RWPE2 (cell line): ENCODE measurements around the gene SIL1.
A peak's percentile ranks its signal among the peaks of the same experiment; 100 is the strongest.

Source experiments
- ATAC-seq: fragments of 200-7000 bp; cut with Tn5 transposase; 3 replicates; pipeline ENCODE4 v1.9.1; 2021; ENCODE audit warnings: low read depth
- DNase-seq: peaks from one replicate; pipeline ENCODE4 v3.0.0-alpha.2; 2020; ENCODE audit warnings: low spot score
- H3K27ac ChIP-seq: fragments of 450-650 bp; 2 replicates; pipeline ENCODE4 v1.5.1; 2017; ENCODE audit warnings: mild to moderate bottlenecking; ENCODE audit not compliant: poor library complexity, severe bottlenecking
- H3K27me3 ChIP-seq: fragments of 250-450 bp; sonication (Bioruptor Pico); 2 replicates; pipeline ENCODE4 v1.5.1; 2021; ENCODE audit warnings: mild to moderate bottlenecking, moderate library complexity; ENCODE audit not compliant: insufficient read depth, poor library complexity, severe bottlenecking
- H3K36me3 ChIP-seq: fragments of 250-450 bp; sonication (Bioruptor Pico); 2 replicates; pipeline ENCODE4 v1.5.1; 2020; ENCODE audit warnings: low read depth, mild to moderate bottlenecking, moderate library complexity
- H3K4me1 ChIP-seq: fragments of 250-450 bp; sonication (Bioruptor Pico); 2 replicates; pipeline ENCODE4 v1.5.1; 2021; ENCODE audit warnings: mild to moderate bottlenecking, moderate library complexity; ENCODE audit not compliant: insufficient read depth, poor library complexity, severe bottlenecking
- H3K4me3 ChIP-seq: fragments of 250-450 bp; sonication (Bioruptor Pico); 2 replicates; pipeline ENCODE4 v1.5.1; 2021; ENCODE audit warnings: mild to moderate bottlenecking, moderate library complexity; ENCODE audit not compliant: severe bottlenecking
- H3K9me3 ChIP-seq: fragments of 250-450 bp; sonication (Bioruptor Pico); 2 replicates; pipeline ENCODE4 v1.5.1; 2021; ENCODE audit warnings: mild to moderate bottlenecking, moderate library complexity; ENCODE audit not compliant: severe bottlenecking
- TF ChIP-seq, protein P1 (sequence below): fragments of 450-650 bp; IDR thresholded peaks from one replicate; pipeline ENCODE4 v1.5.1; 2017; ENCODE audit warnings: mild to moderate bottlenecking, moderate library complexity; ENCODE audit not compliant: poor library complexity, severe bottlenecking

Gene SIL1

DNA sequence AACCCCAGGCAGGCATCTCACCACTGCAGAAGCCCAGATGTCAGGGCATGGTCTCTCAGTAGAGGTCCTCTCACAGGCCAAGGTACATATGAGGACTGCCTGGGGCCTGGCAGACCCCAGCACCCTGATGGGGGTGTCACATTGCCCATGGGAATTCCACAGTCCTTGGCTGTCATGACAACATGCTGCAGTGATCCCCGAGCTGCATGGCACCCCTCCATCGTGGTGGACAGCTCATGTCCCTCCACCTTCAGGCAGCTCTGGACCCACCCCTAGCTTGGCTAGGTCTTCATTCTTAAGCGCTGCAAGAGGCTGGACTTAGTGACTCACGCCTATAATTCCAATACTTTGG, 249.0 kb downstream of the SIL1 start:
- peak; percentile 51 for DNase-seq
- no peak for ATAC-seq
- TF ChIP-seq, protein P1, sequence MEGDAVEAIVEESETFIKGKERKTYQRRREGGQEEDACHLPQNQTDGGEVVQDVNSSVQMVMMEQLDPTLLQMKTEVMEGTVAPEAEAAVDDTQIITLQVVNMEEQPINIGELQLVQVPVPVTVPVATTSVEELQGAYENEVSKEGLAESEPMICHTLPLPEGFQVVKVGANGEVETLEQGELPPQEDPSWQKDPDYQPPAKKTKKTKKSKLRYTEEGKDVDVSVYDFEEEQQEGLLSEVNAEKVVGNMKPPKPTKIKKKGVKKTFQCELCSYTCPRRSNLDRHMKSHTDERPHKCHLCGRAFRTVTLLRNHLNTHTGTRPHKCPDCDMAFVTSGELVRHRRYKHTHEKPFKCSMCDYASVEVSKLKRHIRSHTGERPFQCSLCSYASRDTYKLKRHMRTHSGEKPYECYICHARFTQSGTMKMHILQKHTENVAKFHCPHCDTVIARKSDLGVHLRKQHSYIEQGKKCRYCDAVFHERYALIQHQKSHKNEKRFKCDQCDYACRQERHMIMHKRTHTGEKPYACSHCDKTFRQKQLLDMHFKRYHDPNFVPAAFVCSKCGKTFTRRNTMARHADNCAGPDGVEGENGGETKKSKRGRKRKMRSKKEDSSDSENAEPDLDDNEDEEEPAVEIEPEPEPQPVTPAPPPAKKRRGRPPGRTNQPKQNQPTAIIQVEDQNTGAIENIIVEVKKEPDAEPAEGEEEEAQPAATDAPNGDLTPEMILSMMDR: no peak
- H3K4me1 ChIP-seq: no peaks in the 10 kb centered on the region
- H3K27me3 ChIP-seq: no peaks in the 10 kb centered on the region
- no peak overlapping the region for H3K27ac ChIP-seq
- no peaks in the 10 kb centered on the region for H3K9me3 ChIP-seq
- 0 out of 2 replicates have a peak, but pooled peaks cover 5% of the 10 kb centered on the region for H3K36me3 ChIP-seq
- H3K4me3 ChIP-seq: no peak overlapping the region

DNA sequence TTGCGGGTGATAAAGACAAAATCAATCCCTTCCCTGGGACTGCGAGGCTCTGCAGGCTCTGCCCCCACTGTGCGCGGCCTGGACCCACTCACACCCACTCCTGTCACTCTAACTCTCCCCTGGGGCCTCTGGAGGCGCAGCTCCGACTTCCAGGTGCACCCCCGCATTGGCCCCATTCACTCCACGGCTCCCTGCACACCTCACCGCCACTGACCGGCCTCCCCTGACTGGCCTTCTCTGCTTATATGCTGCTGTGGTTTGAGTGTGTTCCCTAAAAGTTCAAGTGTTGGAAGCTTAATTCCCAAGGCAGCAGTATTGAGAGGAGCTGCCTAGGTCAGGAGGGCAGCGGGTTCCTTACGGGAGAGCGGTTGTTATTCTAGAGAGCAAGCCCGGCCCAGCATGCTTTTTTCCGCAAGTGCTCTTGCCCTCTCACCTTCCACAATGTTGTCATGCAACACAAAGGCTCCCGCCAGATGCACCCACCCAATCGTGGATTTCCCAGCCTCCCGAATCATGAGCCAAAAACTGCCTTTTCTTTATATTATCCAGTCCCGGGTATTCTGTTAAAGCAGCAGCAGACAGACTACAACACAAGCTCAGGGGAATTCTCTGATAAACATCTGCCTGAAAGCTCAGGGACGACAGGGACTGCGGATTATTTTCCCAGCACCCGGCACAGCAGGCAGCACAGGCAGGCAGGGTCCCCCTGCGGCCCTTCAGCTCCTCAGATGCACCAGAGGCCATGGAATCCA, 249.5 kb downstream of the SIL1 start:
- Histone ChIP-seq H3K27ac (no peak overlapping the region), H3K9me3 (no peaks in the 10 kb centered on the region), H3K4me3 (no peak overlapping the region), H3K4me1 (no peaks in the 10 kb centered on the region), H3K36me3 (0 out of 2 replicates have a peak, but pooled peaks cover 5% of the 10 kb centered on the region), H3K27me3 (no peaks in the 10 kb centered on the region)
- ATAC-seq (no peak), DNase-seq (peak; percentile 67)
- TF ChIP-seq, protein P1: no peak

DNA sequence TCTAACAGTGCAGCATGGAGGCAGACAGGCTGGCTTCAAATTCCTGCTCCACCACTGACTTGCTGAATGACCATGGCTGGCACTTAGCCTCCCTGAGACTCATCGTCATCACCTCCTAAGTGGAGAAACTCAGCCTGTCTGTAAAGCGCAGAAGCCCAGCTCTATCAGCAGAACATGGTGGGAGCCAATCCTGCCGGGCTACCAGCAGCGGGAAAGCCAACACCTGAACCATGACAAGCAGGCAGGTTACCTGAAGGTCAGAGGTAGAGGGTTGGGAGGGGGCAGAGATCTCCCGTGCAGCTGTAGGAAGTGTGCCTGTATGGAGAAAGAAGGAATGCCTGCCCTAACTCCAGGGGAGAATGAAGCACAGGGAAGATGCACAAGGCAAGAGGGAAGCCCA, 250.4 kb downstream of the SIL1 start:
- no peaks in the 10 kb centered on the region for H3K9me3 ChIP-seq
- no peaks in the 10 kb centered on the region for H3K27me3 ChIP-seq
- no peak overlapping the region for H3K4me3 ChIP-seq
- 0 out of 2 replicates have a peak, but pooled peaks cover 5% of the 10 kb centered on the region for H3K36me3 ChIP-seq
- peak; percentile 34 for DNase-seq
- no peaks in the 10 kb centered on the region for H3K4me1 ChIP-seq
- TF ChIP-seq, protein P1: no peak
- ATAC-seq: no peak
- H3K27ac ChIP-seq: no peak overlapping the region

DNA sequence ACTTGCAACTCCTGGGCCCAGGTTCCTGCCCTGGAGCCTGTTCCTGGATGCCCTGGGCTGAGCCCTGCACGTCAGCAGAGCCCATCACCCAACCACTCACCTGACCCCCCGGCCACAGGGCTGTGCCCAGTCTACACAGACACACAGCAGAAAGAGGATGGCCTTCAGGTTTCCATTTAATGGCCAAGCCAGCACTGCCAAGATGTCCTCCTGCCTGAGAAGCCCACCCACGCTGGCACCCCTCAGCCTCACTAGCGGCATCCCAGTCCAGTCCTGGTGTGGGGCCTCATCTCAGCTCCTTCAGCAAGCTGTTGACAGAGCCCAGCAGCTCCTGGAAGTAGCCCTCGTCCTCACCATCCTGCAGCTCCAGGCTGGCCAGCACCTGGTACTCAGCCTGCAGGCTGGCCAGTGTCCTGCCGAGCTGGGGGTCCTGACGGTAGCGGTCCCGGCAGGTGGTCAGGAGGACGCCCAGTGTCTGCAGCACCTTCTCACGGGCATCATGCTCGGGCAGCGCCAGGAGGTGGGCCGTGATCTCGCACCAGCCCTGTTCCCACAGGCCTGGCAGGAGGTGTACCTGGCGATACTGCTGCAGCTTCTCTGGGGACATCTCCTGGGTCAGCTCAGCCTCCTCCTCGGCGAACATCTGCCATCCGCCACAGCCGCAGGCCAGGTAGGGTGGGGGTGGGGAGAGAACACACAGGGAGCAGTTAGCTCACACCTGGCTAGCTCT, 251.2 kb downstream of the SIL1 start:
- Histone ChIP-seq H3K36me3 (0 out of 2 replicates have a peak, but pooled peaks cover 5% of the 10 kb centered on the region), H3K27me3 (no peaks in the 10 kb centered on the region), H3K4me1 (no peaks in the 10 kb centered on the region), H3K27ac (no peak overlapping the region), H3K4me3 (no peak overlapping the region), H3K9me3 (no peaks in the 10 kb centered on the region)
- ATAC-seq (no peak), DNase-seq (peak; percentile 71)
- TF ChIP-seq, protein P1: no peak
